ENCODE data around the gene METTL1. TPM values are rescaled to one million over a fixed set of nuclear protein-coding genes. Genes with fewer than 3 reads are reported as not detected.

METTL1 gene
- total and polyA plus RNA-seq, 2 donors (not counting 1 experiment from before 2014, with no cell fraction given): 9.1 to 9.2 TPM

DNA sequence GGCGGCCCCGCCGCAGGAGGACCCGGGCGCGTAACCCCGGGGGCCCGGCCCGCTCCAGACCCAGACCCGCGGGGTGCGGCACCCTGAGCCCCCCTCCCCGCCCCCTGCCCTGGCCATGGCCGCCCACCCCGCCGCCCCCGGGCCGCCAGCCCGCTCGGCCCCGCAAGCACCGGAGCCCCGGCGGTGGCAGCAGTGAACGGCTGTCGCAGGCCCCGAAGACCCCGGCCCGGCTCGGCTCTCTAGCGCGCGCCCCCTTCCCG is 16.8 kb downstream of the METTL1 start:
- Histone ChIP-seq H4K20me1 (ENCODE audit: control insufficient read depth, insufficient read depth, low read length, poor library complexity, severe bottlenecking) (peaks cover 41% of the 10 kb centered on the region), H3K79me2 (ENCODE audit: control insufficient read depth, insufficient read depth, low read length) (peaks cover 48% of the 10 kb centered on the region), H3K4me1 (ENCODE audit: control insufficient read depth in 2 of 2, insufficient read depth in 2 of 2, low read length in 2 of 2) (peaks cover 44 to 68% of the 10 kb centered on the region in 2 donors), H3K9me3 (ENCODE audit: control extremely low read depth in 1 of 3, control insufficient read depth in 2 of 3, insufficient read depth in 1 of 3, low read length in 2 of 3) (no peaks in the 10 kb centered on the region), H3K27ac (ENCODE audit: low read length in 2 of 2) (peak overlapping the region in 1 of 2 donors; percentile 30), H3K36me3 (replicated peaks in 1 of 2; ENCODE audit: control extremely low read depth in 1 of 2, control insufficient read depth in 1 of 2, extremely low read depth in 1 of 2, insufficient read depth in 2 of 2, low read length in 1 of 2) (peaks cover 1 to 38% of the 10 kb centered on the region in 2 experiments), H3K9ac (ENCODE audit: low read length) (peak overlapping the region; percentile 80), H3K4me3 (ENCODE audit: control extremely low read depth in 1 of 5, extremely low read depth in 1 of 5, insufficient read depth in 1 of 5, low read depth in 2 of 5, low read length in 4 of 5) (peak overlapping the region in 4 of 5 experiments; percentile 78 to 87 (median 86)), H3K27me3 (replicated peaks in 1 of 4; ENCODE audit: control extremely low read depth in 1 of 4, control insufficient read depth in 3 of 4, insufficient read depth in 4 of 4, low read length in 3 of 4) (no peaks in the 10 kb centered on the region), H3K4me2 (replicated peaks; ENCODE audit: low read depth, low read length, poor library complexity, severe bottlenecking) (peak overlapping the region; percentile 90), H2AFZ (ENCODE audit: insufficient read depth, low read depth, low read length, poor library complexity, severe bottlenecking) (peak overlapping the region; percentile 16)
- H3K4me1 Mint-ChIP-seq: peaks cover 72% of the 10 kb centered on the region
- H3K4me3 Mint-ChIP-seq: peak overlapping the region; percentile 96
- H3K27me3 Mint-ChIP-seq: no peaks in the 10 kb centered on the region
- 0% methylated on average over 7 of the region's 34 CpGs for WGBS (ENCODE audit: insufficient coverage)
- ATAC-seq (ENCODE audit: low read depth) (no peak), DNase-seq (no peak)
- no peak for TF ChIP-seq EZH2 (IDR thresholded peaks at IDR 0.05; ENCODE audit: borderline replicate concordance, insufficient read depth, low read depth, low read length, poor library complexity, severe bottlenecking)
- TF ChIP-seq, protein P1, sequence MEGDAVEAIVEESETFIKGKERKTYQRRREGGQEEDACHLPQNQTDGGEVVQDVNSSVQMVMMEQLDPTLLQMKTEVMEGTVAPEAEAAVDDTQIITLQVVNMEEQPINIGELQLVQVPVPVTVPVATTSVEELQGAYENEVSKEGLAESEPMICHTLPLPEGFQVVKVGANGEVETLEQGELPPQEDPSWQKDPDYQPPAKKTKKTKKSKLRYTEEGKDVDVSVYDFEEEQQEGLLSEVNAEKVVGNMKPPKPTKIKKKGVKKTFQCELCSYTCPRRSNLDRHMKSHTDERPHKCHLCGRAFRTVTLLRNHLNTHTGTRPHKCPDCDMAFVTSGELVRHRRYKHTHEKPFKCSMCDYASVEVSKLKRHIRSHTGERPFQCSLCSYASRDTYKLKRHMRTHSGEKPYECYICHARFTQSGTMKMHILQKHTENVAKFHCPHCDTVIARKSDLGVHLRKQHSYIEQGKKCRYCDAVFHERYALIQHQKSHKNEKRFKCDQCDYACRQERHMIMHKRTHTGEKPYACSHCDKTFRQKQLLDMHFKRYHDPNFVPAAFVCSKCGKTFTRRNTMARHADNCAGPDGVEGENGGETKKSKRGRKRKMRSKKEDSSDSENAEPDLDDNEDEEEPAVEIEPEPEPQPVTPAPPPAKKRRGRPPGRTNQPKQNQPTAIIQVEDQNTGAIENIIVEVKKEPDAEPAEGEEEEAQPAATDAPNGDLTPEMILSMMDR (IDR thresholded peaks at IDR 0.05): no peak
- intact Hi-C loops (cut with micrococcal nuclease): loop anchor here (5.0 to 10.0 kb wide), 5 partner anchors 77 to 670 kb away; partner anchors contain the start of genes CTDSP2, GLI1, INHBE and MARS1
- no peaks in the 10 kb centered on the region for H3K9me3 Mint-ChIP-seq (ENCODE audit: insufficient read depth)
- ChIA-PET CTCF (interaction anchor here (1.5 to 2.6 kb wide), 3 partner anchors 27 to 150 kb away, joined by 5 to 31 read pairs (median 7); partner anchors contain the start of gene TSFM), POLR2A (interaction anchor here (1.0 kb wide), 1 partner anchor 92 kb away, joined by 4 read pairs; the partner anchor contains the start of gene CTDSP2)
- H3K27ac Mint-ChIP-seq: no peak overlapping the region
